GM03348 (cell line): ENCODE data around the gene ULK4.
A peak's percentile ranks its signal among the peaks of the same experiment; 100 is the strongest.

Source experiments
- DNase-seq: peaks from one replicate; pipeline ENCODE4 v3.0.0; 2012; ENCODE audit warnings: low spot score

The ULK4 gene

GRCh38 chr3:41357271-41357670 is 604.6 kb downstream of the ULK4 start:
- no peak for DNase-seq

GRCh38 chr3:41356775-41357174 is 605.1 kb downstream of the ULK4 start:
- DNase-seq = no peak

GRCh38 chr3:41352510-41352909 is 609.4 kb downstream of the ULK4 start:
- no peak for DNase-seq

- DNase-seq = no peak
Observed at GRCh38 chr3:41350441-41350840, 611.5 kb downstream of the ULK4 start.

- DNase-seq = no peak
Observed at GRCh38 chr3:41348401-41348800, 613.5 kb downstream of the ULK4 start.

DNA sequence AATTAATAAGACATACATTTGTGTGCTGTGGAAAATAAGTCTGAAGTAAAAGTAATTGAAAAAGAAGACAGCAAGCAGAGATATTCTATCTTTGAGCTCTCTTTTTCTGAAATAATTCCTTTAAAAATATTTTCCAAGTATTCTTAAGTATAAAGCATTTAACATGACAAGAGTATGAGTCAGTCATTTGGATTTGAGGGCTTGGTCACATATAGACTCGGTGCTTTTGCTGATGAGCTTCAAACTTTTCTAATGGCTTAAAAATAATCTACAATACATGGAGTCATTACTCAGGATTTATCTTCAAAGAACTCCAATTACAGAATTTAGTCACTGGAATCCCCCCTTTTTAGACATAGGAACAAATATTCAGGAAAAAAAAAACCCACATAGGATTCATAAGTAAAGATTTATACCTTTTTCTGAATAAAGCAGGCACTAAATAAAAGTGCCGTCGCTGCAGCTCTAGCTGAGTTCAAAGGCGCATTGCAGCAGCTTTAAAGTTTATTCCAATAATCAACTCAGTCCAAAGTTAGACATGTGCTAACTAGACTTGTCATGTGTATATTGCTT is 615.1 kb downstream of the ULK4 start:
- peak; percentile 14 for DNase-seq

- DNase-seq = no peak
Observed at GRCh38 chr3:41345788-41346187, 616.1 kb downstream of the ULK4 start.

- DNase-seq = no peak
Observed at GRCh38 chr3:41339758-41340157, 622.1 kb downstream of the ULK4 start.

DNA sequence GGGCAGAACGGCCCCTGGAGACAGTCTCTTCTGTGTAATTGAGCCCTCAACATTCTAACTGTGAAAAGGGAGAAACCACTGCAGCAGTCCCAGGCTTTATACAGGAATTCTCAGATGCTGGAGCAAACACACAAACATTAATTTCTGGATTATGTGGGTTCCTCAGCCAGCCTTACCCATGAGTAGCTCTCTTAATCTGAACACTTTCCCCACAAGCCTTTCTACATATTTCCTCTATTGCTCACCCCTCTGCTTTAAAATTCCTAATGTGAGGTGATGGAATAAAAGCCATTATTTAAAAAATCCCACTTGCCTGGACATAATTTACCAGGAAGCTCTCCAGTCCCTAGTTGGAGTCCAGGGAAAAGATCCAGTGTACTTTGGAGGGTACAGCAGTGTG is 623.6 kb downstream of the ULK4 start:
- DNase-seq = peak; percentile 36

DNA sequence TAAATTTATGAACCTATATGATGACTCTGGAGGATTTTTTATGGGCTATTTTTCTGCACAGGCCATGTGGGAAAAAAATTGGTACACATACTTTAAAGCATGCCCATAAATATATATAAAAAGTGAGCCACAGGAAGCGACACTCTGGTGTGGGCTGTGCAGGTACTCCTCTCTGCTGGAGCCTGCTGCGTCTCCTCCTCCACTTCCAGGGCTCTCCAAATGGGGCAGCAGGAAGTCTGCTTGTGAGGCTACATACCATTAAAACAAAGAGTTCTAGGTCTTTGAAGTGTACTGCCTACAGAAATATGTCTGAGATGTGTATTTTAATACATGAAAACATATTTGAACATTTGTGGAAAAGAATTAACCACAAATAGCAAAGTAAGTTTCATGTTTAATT is 627.5 kb downstream of the ULK4 start:
- DNase-seq = no peak

- DNase-seq = no peak
Observed at GRCh38 chr3:41331041-41331440, 630.9 kb downstream of the ULK4 start.

DNA sequence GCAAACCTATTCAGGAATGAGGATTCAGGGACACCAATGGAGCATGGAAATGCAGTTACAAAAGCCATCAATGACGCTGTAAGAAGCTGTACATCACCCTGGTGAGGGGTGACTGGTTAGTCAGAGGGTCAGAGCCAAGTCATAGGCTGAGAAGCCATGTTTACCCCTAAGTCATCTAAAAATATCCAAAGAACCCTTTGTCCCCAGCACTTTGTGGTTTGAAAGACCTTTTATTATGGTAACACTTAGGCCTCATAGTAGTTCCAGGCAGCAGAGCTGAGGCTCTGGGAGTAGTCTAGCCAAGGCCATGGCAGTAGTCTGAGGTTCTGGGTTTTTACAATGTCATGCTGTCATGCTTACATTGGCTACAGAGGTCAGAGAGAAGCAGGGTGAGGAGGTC is 631.4 kb downstream of the ULK4 start:
- no peak for DNase-seq

GRCh38 chr3:41329881-41330280 is 632.0 kb downstream of the ULK4 start:
- no peak for DNase-seq

DNA sequence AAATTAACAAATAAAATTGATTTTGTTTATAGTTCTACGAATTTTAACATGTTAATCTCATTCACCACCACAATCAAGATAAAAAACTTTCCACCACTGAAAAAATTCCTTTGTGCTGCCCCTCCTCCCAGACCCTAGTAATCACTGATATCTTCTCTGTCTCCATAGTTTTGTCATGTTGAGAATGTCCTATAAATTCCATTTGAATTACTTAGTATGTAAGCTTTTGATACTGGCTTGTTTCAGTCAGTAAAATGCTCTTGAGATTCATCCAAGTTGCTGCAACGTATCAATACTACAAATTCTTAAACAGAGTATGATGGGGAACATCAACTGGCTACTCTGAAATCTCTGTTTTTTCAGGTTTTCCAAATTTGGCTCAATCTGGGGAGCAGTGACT is 633.0 kb downstream of the ULK4 start:
- peak; percentile 29 for DNase-seq

DNA sequence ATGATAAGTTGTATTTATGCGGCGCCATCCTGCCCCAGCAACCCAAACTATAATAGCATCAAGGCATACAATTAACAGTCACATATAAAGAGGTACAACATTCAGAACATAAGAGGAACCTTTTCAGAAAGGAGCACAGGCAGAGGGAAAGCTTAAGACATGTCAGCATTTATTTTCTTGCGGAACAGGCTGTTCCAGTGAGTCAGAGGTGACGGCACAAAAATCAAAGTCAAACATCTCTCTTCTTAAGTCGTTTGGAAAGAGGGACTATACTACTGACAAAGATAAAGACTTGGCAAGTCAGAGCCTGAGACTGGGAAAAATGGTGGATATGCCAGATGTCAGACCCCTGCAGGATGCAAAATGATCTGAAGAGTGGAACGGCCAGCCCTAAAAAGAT is 634.2 kb downstream of the ULK4 start:
- DNase-seq = no peak

DNA sequence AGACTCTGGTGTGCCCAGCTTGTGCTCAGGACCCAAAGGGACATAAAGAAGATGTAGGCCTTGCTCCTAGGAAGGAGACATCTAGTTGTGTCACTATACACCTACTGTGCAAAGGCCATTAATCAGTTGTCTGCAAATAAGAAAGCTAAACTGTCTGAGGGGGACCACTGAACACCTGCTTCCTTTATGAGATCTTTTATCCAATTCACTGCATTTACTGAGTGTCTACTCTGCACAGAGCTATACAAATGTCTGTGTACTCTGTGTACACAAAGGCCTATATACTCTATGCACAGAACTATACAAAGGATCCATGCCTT is 637.8 kb downstream of the ULK4 start:
- no peak for DNase-seq

GRCh38 chr3:41323467-41324155 is 638.3 kb downstream of the ULK4 start:
- DNase-seq = no peak

DNA sequence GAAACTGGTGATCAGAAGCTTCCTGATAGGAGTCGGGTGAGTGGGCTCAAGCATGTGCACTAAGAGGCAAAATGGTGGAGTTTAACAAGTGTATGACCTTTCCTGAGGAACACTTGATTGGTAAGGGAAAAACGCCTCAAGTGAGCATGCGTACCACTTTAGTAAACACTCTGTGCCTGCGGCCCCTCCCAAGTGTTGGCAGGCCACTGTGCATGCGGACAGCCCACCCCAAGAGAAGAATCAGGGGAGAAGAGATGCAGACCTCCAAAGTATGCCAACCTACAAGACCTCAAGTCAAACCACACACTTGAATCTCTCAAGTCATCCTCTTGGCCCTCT is 640.3 kb downstream of the ULK4 start:
- DNase-seq = no peak

DNA sequence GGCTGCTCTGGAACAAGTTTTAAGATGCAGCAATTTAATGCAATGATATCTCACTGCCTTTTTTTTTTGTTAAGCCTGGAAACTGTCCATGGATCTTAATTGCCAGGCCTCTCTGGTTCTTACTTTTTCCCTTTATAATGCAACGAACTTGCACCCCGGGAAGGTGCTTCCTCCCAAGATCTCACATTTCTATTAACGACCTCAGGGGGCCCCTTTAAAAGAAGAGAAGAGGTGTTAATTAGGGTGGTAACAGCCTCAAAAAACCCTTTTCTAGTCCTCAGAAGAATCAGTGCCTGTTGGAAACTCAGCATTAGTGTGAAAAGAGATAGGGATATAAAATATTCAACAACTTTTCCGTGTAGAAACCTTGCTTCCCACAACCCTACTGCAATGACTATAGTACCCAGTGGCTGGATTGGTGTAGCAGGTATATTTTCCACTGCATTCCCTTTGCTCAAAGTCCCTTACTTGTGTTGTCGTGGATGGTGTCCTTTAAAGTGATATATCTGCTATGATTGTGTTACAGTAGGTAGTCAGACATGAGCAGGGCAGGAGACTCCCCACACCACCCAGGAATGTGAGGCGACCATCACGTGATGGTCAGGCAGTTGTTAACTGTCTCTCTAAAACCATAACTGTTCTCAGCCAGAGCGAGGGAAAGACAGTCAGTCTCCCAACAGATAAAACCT is 640.8 kb downstream of the ULK4 start:
- DNase-seq = no peak

- no peak for DNase-seq
Observed at GRCh38 chr3:41318520-41318919, 643.4 kb downstream of the ULK4 start.

- DNase-seq = peak; percentile 65
Observed at GRCh38 chr3:41317718-41318117, 644.2 kb downstream of the ULK4 start.

GRCh38 chr3:41317298-41317697 is 644.6 kb downstream of the ULK4 start:
- no peak for DNase-seq

DNA sequence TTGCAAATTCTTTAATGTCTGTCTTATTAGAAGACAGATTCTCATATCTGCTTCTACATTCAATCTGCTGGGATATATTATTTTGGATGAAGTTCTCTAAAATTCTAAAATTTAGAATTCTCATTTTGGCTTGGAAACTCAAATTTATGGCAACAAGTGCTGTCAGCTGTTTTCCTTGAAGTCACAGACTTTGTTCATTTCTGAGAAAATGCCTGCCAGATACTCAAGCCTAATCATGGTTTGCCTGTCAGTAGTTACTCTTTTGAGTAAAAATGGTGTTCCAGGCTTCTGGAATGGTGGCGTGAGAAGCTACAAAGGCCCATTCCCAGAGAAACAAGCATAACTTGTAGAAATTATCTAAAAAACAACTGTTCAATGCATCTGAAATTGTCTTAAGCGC is 646.8 kb downstream of the ULK4 start:
- no peak for DNase-seq

- DNase-seq = no peak
Observed at GRCh38 chr3:41308119-41308518, 653.8 kb downstream of the ULK4 start.
